Keratinocyte (primary cell): ENCODE measurements around the gene GREB1. TPM values are rescaled to one million over a fixed set of nuclear protein-coding genes. Genes with fewer than 3 reads are reported as not detected.

Experiments used
- DNase-seq: peaks from one replicate; pipeline ENCODE4 v3.0.0-alpha.2; 2011; ENCODE audit warnings: low read depth, missing footprints, low spot score
- FAIRE-seq: peaks from 2 replicates; lab custom pipeline; 2011; peaks lifted over from hg19 to GRCh38; lab: Jason Lieb, UNC
- H2AFZ ChIP-seq: 2 replicates; pipeline ENCODE4 v1.6.0; 2012; ENCODE audit warnings: low read length, control low read depth, inconsistent platforms; ENCODE audit not compliant: control insufficient read depth
- H3K27ac ChIP-seq: 2 replicates; pipeline ENCODE4 v1.5.1; 2011; ENCODE audit warnings: low read length; ENCODE audit not compliant: control insufficient read depth, insufficient read depth
- H3K27me3 ChIP-seq: 3 replicates; pipeline ENCODE4 v1.6.0; 2011; ENCODE audit warnings: low read length; ENCODE audit not compliant: control insufficient read depth, insufficient read depth; ENCODE audit errors: extremely low read depth
- H3K36me3 ChIP-seq, 2 experiments: 2 replicates in 1 of 2; 3 replicates in 1 of 2; pipeline ENCODE4 v1.5.1; 2011; ENCODE audit warnings: low read length in 2 of 2, mild to moderate bottlenecking in 1 of 2; ENCODE audit not compliant: control insufficient read depth in 2 of 2, insufficient read depth in 2 of 2; ENCODE audit errors: extremely low read depth in 1 of 2
- H3K4me1 ChIP-seq: 3 replicates; pipeline ENCODE4 v1.5.1; 2011; ENCODE audit warnings: low read length; ENCODE audit not compliant: control insufficient read depth, insufficient read depth; ENCODE audit errors: extremely low read depth
- H3K4me2 ChIP-seq: 3 replicates; pipeline ENCODE4 v1.6.0; 2011; ENCODE audit warnings: low read depth, low read length; ENCODE audit not compliant: control insufficient read depth, insufficient read depth; ENCODE audit errors: extremely low read depth
- H3K4me3 ChIP-seq, 3 experiments: fragments of 200-600 bp in 1 of 3; sonication (generic) in 1 of 3; 2 replicates in 2 of 3; 3 replicates in 1 of 3; pipeline ENCODE4 v1.5.1; 2011 to 2016; ENCODE audit warnings: low read length in 3 of 3, mild to moderate bottlenecking in 3 of 3, control low read depth in 2 of 3, inconsistent platforms in 1 of 3, low read depth in 1 of 3, mixed read lengths in 1 of 3, mixed run types in 1 of 3, moderate library complexity in 1 of 3; ENCODE audit not compliant: control insufficient read depth in 2 of 3, insufficient read depth in 2 of 3; ENCODE audit errors: extremely low read depth in 1 of 3
- H3K79me2 ChIP-seq: 2 replicates; pipeline ENCODE4 v1.6.0; 2012; ENCODE audit warnings: low read length; ENCODE audit not compliant: control insufficient read depth, insufficient read depth
- H3K9ac ChIP-seq: 3 replicates; pipeline ENCODE4 v1.6.0; 2011; ENCODE audit warnings: low read length; ENCODE audit not compliant: control insufficient read depth, insufficient read depth; ENCODE audit errors: extremely low read depth
- H3K9me1 ChIP-seq: 3 replicates; pipeline ENCODE4 v1.6.0; 2011; ENCODE audit warnings: low read length; ENCODE audit not compliant: control insufficient read depth, insufficient read depth; ENCODE audit errors: extremely low read depth
- H3K9me3 ChIP-seq: 2 replicates; pipeline ENCODE4 v1.5.1; 2012; ENCODE audit warnings: low read depth, low read length; ENCODE audit not compliant: control insufficient read depth
- H4K20me1 ChIP-seq: 3 replicates; pipeline ENCODE4 v1.6.0; 2011; ENCODE audit warnings: low read length; ENCODE audit not compliant: control insufficient read depth, insufficient read depth; ENCODE audit errors: extremely low read depth
- EZH2 ChIP-seq: IDR thresholded peaks from one replicate; pipeline ENCODE4 v1.6.1; 2012; ENCODE audit warnings: inconsistent platforms, mild to moderate bottlenecking, low read length, moderate library complexity
- dilution Hi-C: fragments of 300-500 bp; cut with MboI; formaldehyde crosslinking; loops from one replicate; pipeline ENCODE4 v1.7.0; 2020; ENCODE audit warnings: low sequenced_read_pairs; ENCODE audit not compliant: extremely low pct_ligation_motif_present
- polyA plus RNA-seq, 5 experiments: library from polyadenylated mRNA; depleted of rRNA in 3 of 5; stranded (reverse) in 3 of 5; stranded (forward) in 1 of 5; unstranded in 1 of 5; fragments of >200 nt; gene quantifications; 1 replicate in 1 of 5; 2 replicates in 3 of 5; 3 replicates in 1 of 5; pipeline versions ENCODE4 v1.2.1 to v1.2.3, GENCODE V29; 2011 to 2012; ENCODE audit warnings: missing spikeins in 2 of 5, low read depth in 1 of 5, low replicate concordance in 1 of 5
- TF ChIP-seq, protein P1 (sequence below), 3 experiments: IDR thresholded peaks in 1 of 3; conservative IDR thresholded peaks in 1 of 3; optimal IDR thresholded peaks in 1 of 3; 2 replicates in 2 of 3; 3 replicates in 1 of 3; pipeline versions ENCODE3 to v1.5.1; 2011; ENCODE audit warnings: low read length in 3 of 3, mild to moderate bottlenecking in 3 of 3, moderate library complexity in 2 of 3, control low read depth in 1 of 3, inconsistent platforms in 1 of 3; ENCODE audit not compliant: insufficient read depth in 2 of 3; ENCODE audit errors: extremely low read depth in 1 of 3

Gene GREB1
- polyA plus RNA-seq, 1 donor (not counting 4 experiments of a cell fraction or from before 2014, with no cell fraction given), result 0.13 TPM

GRCh38 chr2:11682590-11682915, 148.7 kb downstream of the GREB1 start:
- no peak overlapping the region for H3K9ac ChIP-seq
- no peaks in the 10 kb centered on the region for H3K4me1 ChIP-seq
- H3K9me3 ChIP-seq, result no peaks in the 10 kb centered on the region
- H3K27me3 ChIP-seq, result peaks cover 51% of the 10 kb centered on the region
- no peaks in the 10 kb centered on the region for H4K20me1 ChIP-seq
- FAIRE-seq (no peak), DNase-seq (no peak)
- dilution Hi-C loops, result loop anchor here (25.0 kb wide), 1 partner anchor 105 kb away; no protein-coding TSS in a partner anchor
- no peaks in the 10 kb centered on the region for H3K9me1 ChIP-seq
- no peak overlapping the region for H3K4me2 ChIP-seq
- no peak overlapping the region for H3K27ac ChIP-seq
- H2AFZ ChIP-seq, result no peak overlapping the region
- H3K36me3 ChIP-seq, result no peaks in the 10 kb centered on the region
- no peak overlapping the region for H3K4me3 ChIP-seq
- TF ChIP-seq, protein P1, sequence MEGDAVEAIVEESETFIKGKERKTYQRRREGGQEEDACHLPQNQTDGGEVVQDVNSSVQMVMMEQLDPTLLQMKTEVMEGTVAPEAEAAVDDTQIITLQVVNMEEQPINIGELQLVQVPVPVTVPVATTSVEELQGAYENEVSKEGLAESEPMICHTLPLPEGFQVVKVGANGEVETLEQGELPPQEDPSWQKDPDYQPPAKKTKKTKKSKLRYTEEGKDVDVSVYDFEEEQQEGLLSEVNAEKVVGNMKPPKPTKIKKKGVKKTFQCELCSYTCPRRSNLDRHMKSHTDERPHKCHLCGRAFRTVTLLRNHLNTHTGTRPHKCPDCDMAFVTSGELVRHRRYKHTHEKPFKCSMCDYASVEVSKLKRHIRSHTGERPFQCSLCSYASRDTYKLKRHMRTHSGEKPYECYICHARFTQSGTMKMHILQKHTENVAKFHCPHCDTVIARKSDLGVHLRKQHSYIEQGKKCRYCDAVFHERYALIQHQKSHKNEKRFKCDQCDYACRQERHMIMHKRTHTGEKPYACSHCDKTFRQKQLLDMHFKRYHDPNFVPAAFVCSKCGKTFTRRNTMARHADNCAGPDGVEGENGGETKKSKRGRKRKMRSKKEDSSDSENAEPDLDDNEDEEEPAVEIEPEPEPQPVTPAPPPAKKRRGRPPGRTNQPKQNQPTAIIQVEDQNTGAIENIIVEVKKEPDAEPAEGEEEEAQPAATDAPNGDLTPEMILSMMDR (optimal IDR thresholded peaks at IDR 0.05 in 1 of 3, IDR thresholded peaks at IDR 0.05 in 1 of 3, conservative IDR thresholded peaks at IDR 0.05 in 1 of 3; ENCODE audit: extremely low read depth in 1 of 3, insufficient read depth in 2 of 3, low read length in 3 of 3), result no peak
- TF ChIP-seq EZH2, result no peak
- H3K79me2 ChIP-seq, result no peaks in the 10 kb centered on the region

DNA sequence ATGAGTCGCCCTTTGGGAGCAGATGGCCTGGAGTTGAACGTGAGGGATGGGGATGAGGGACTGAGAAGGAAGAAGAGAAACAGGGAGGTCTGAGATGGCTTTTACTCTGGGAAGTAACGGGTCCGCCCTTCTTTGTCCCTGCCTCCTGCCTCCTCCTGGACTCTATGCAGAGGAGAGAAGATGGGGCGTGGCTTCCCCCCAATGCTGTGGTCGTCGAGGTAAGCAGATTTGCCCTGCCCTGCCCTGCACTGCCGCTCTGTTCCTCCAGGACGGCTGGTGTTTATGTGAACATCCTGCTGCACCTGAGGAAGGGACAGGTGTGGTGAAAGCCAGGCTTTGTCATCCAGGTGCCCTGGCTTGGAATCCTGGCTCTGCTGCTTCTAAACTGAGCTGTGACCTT, 149.6 kb downstream of the GREB1 start:
- DNase-seq, result no peak
- peaks cover 4% of the 10 kb centered on the region for H3K4me1 ChIP-seq
- no peak overlapping the region for H3K4me3 ChIP-seq
- H3K9me3 ChIP-seq, result no peaks in the 10 kb centered on the region
- FAIRE-seq, result no peak
- no peak overlapping the region for H3K27ac ChIP-seq
- dilution Hi-C loops, result loop anchor here (25.0 kb wide), 1 partner anchor 104 kb away; no protein-coding TSS in a partner anchor
- no peaks in the 10 kb centered on the region for H4K20me1 ChIP-seq
- H3K27me3 ChIP-seq, result peaks cover 41% of the 10 kb centered on the region
- no peak for TF ChIP-seq EZH2
- TF ChIP-seq, protein P1 (optimal IDR thresholded peaks at IDR 0.05 in 1 of 3, IDR thresholded peaks at IDR 0.05 in 1 of 3, conservative IDR thresholded peaks at IDR 0.05 in 1 of 3; ENCODE audit: extremely low read depth in 1 of 3, insufficient read depth in 2 of 3, low read length in 3 of 3), result no peak
- H3K9ac ChIP-seq, result no peak overlapping the region
- no peak overlapping the region for H3K4me2 ChIP-seq
- no peaks in the 10 kb centered on the region for H3K36me3 ChIP-seq
- H3K79me2 ChIP-seq, result no peaks in the 10 kb centered on the region
- no peaks in the 10 kb centered on the region for H3K9me1 ChIP-seq
- no peak overlapping the region for H2AFZ ChIP-seq
